ENCODE data around the gene GATA5.

The GATA5 gene

GRCh38 chr20:62454904-62455636, 20.7 kb downstream of the GATA5 start:
- no peak for DNase-seq (ENCODE audit: low read depth, low spot score)

- no peak for DNase-seq (ENCODE audit: low read depth, low spot score)
Observed at GRCh38 chr20:62453186-62453808, 22.5 kb downstream of the GATA5 start.

GRCh38 chr20:62452475-62453095, 23.2 kb downstream of the GATA5 start:
- no peak for DNase-seq (ENCODE audit: low read depth, low spot score)

- no peak for DNase-seq (ENCODE audit: low read depth, low spot score)
Observed at GRCh38 chr20:62451970-62452369, 23.8 kb downstream of the GATA5 start.

GRCh38 chr20:62451156-62451767, 24.5 kb downstream of the GATA5 start:
- no peak for DNase-seq (ENCODE audit: low read depth, low spot score)

GRCh38 chr20:62449951-62450691, 25.7 kb downstream of the GATA5 start:
- DNase-seq (ENCODE audit: low read depth, low spot score), result no peak

- DNase-seq (ENCODE audit: low read depth, low spot score), result no peak
Observed at GRCh38 chr20:62448788-62449187, 27.0 kb downstream of the GATA5 start.

GRCh38 chr20:62448038-62448437, 27.8 kb downstream of the GATA5 start:
- DNase-seq (ENCODE audit: low read depth, low spot score), result no peak

GRCh38 chr20:62446888-62447869, 28.6 kb downstream of the GATA5 start:
- no peak for DNase-seq (ENCODE audit: low read depth, low spot score)

GRCh38 chr20:62446481-62446880, 29.3 kb downstream of the GATA5 start:
- no peak for DNase-seq (ENCODE audit: low read depth, low spot score)

- no peak for DNase-seq (ENCODE audit: low read depth, low spot score)
Observed at GRCh38 chr20:62445553-62446340, 30.0 kb downstream of the GATA5 start.

GRCh38 chr20:62444286-62444685, 31.5 kb downstream of the GATA5 start:
- no peak for DNase-seq (ENCODE audit: low read depth, low spot score)

GRCh38 chr20:62441987-62442539, 33.7 kb downstream of the GATA5 start:
- no peak for DNase-seq (ENCODE audit: low read depth, low spot score)

- no peak for DNase-seq (ENCODE audit: low read depth, low spot score)
Observed at GRCh38 chr20:62439218-62439617, 36.6 kb downstream of the GATA5 start.

- no peak for DNase-seq (ENCODE audit: low read depth, low spot score)
Observed at GRCh38 chr20:62437927-62438326, 37.9 kb downstream of the GATA5 start.

GRCh38 chr20:62437496-62437895, 38.3 kb downstream of the GATA5 start:
- DNase-seq (ENCODE audit: low read depth, low spot score), result no peak

- no peak for DNase-seq (ENCODE audit: low read depth, low spot score)
Observed at GRCh38 chr20:62436692-62437091, 39.1 kb downstream of the GATA5 start.

GRCh38 chr20:62433658-62434497, 41.9 kb downstream of the GATA5 start:
- DNase-seq (ENCODE audit: low read depth, low spot score), result no peak
